Right lobe of liver (tissue), 6 donors: ENCODE data around the gene MYO1D. TPM values are rescaled to one million over a fixed set of nuclear protein-coding genes. Genes with fewer than 3 reads are reported as not detected.

Experiments used
- ATAC-seq, 4 donors: fragments of 200-7000 bp; cut with Tn5 transposase; one replicate each; pipeline ENCODE4 v1.9.1; 2020; ENCODE audit warnings: mild to moderate bottlenecking in 4 of 4, moderate library complexity in 4 of 4
- DNase-seq, 3 donors: peaks; one replicate each; pipeline ENCODE4 v3.0.0-alpha.2; 2020
- H3K27ac ChIP-seq, 3 donors: fragments of 200-600 bp; one replicate each; pipeline ENCODE4 v1.8.0; 2022
- H3K27me3 ChIP-seq, 2 donors: fragments of 200-600 bp; one replicate each; pipeline ENCODE4 v1.8.0; 2022
- H3K36me3 ChIP-seq, 4 donors: fragments of 200-600 bp; sonication (generic) in 1 of 4; one replicate each; pipeline versions ENCODE4 v1.5.1 to v1.8.0; 2017 to 2022; ENCODE audit warnings: control low read depth in 1 of 4
- H3K4me1 ChIP-seq, 4 donors: fragments of 200-600 bp; sonication (generic) in 1 of 4; one replicate each; pipeline versions ENCODE4 v1.5.1 to v1.8.0; 2017 to 2022; ENCODE audit warnings: control low read depth in 1 of 4
- H3K4me3 ChIP-seq, 3 donors: fragments of 200-600 bp; one replicate each; pipeline ENCODE4 v1.8.0; 2022
- H3K9me3 ChIP-seq, 4 donors: fragments of 200-600 bp; sonication (generic) in 1 of 4; one replicate each; pipeline versions ENCODE4 v1.5.1 to v1.8.0; 2017 to 2022; ENCODE audit warnings: control low read depth in 1 of 4
- CTCF ChIP-seq, 4 donors: fragments of 200-600 bp in 3 of 4; fragments of 450-650 bp in 1 of 4; IDR thresholded peaks; one replicate each; pipeline versions ENCODE4 v1.5.1 to v1.8.0; 2016 to 2022; ENCODE audit warnings: antibody characterized with exemption in 4 of 4, mild to moderate bottlenecking in 2 of 4
- POLR2A ChIP-seq: fragments of 450-650 bp; IDR thresholded peaks from one replicate; pipeline ENCODE4 v1.6.1; 2017; ENCODE audit warnings: antibody characterized with exemption, mild to moderate bottlenecking
- WGBS: methylation state at CpG from one replicate; pipeline ENCODE4 v1.1.6; 2018; ENCODE audit warnings: low coverage, low lambda C conversion rate; ENCODE audit not compliant: insufficient coverage; ENCODE audit errors: missing lambda C conversion rate; 5-methylcytosine and 5-hydroxymethylcytosine counted together
- intact Hi-C, 2 donors: fragments of 100-400 bp; cut with DNase I; formaldehyde crosslinking; loops; one replicate each; pipeline versions ENCODE4 v1.11.2 to v1.14.1; 2022
- total RNA-seq, 6 experiments: library from RNA; depleted of rRNA in 2 of 6; stranded (reverse); fragments of >200 nt in 2 of 6; fragmentation: NEBNext Ultra II Directional in 3 of 6; extraction: Animal tissue kit (Norgen Biotek cat#: 25700) in 3 of 6; gene quantifications; one replicate each; pipeline versions ENCODE4 v1.1.0 to v1.2.4, GENCODE V29; 2016 to 2023
- donor health status: DM: no; HTN: yes; CAD: no.
- donor health status: DM: no; HTN: no; CAD: no.
- donor health status: DM: no; HTN: no; CAD: no.
- donor health status: DM: no; HTN: yes; CAD: no.
- donor health status: DM: no; HTN: yes; CAD: no.

MYO1D gene
- total RNA-seq, 6 experiments from 2014 or later = 17.6 to 25.7 (median 21.0) TPM

GRCh38 chr17:32609884-32610650 is 266.9 kb downstream of the MYO1D start:
- Histone ChIP-seq H3K4me3 (no peak overlapping the region), H3K27me3 (no peaks in the 10 kb centered on the region), H3K27ac (no peak overlapping the region), H3K36me3 (no peaks in the 10 kb centered on the region), H3K4me1 (no peaks in the 10 kb centered on the region), H3K9me3 (no peaks in the 10 kb centered on the region)
- TF ChIP-seq CTCF (IDR thresholded peaks at IDR 0.05) (no peak), POLR2A (no peak)
- 81% methylated on average over 4 of the region's 7 CpGs for WGBS
- intact Hi-C loops = no loop called here
- ATAC-seq = no peak
- DNase-seq = no peak

GRCh38 chr17:32609085-32609484 is 267.8 kb downstream of the MYO1D start:
- Histone ChIP-seq H3K4me1 (no peaks in the 10 kb centered on the region), H3K9me3 (no peaks in the 10 kb centered on the region), H3K36me3 (no peaks in the 10 kb centered on the region), H3K27me3 (no peaks in the 10 kb centered on the region), H3K4me3 (no peak overlapping the region), H3K27ac (no peak overlapping the region)
- ATAC-seq (peak; percentile 84 to 94 (median 88)), DNase-seq (peak; percentile 70 to 82 (median 76))
- TF ChIP-seq CTCF (IDR thresholded peaks at IDR 0.05) (peak; percentile 34 to 44 (median 40)), POLR2A (no peak)
- 34% methylated on average over 7 of the region's 7 CpGs for WGBS
- intact Hi-C loops = no loop called here

GRCh38 chr17:32608267-32608666 is 268.7 kb downstream of the MYO1D start:
- intact Hi-C loops = no loop called here
- Histone ChIP-seq H3K27me3 (no peaks in the 10 kb centered on the region), H3K9me3 (no peaks in the 10 kb centered on the region), H3K4me1 (no peaks in the 10 kb centered on the region), H3K36me3 (no peaks in the 10 kb centered on the region), H3K4me3 (no peak overlapping the region), H3K27ac (no peak overlapping the region)
- ATAC-seq = no peak
- TF ChIP-seq POLR2A (no peak), CTCF (IDR thresholded peaks at IDR 0.05) (no peak)
- no peak for DNase-seq

- no peak for ATAC-seq
- 79% methylated on average over 4 of the region's 4 CpGs for WGBS
- no peaks in the 10 kb centered on the region for H3K27me3 ChIP-seq
Measured at GRCh38 chr17:32604966-32605365, 272.0 kb downstream of the MYO1D start.

More at GRCh38 chr17:32604966-32605365, 272.0 kb downstream of the MYO1D start:
- TF ChIP-seq CTCF (IDR thresholded peaks at IDR 0.05) (no peak), POLR2A (no peak)
- H3K27ac ChIP-seq = no peak overlapping the region
- DNase-seq = no peak
- no peaks in the 10 kb centered on the region for H3K9me3 ChIP-seq
- no peak overlapping the region for H3K4me3 ChIP-seq
- no peaks in the 10 kb centered on the region for H3K4me1 ChIP-seq
- no peaks in the 10 kb centered on the region for H3K36me3 ChIP-seq
- intact Hi-C loops = no loop called here
